OCI-LY7 (cell line): ENCODE results near the gene NKG7. TPM values are rescaled to one million over a fixed set of nuclear protein-coding genes. Genes with fewer than 3 reads are reported as not detected.

Experiments used
- BruUV-seq: library from RNA; stranded (reverse); fragments of 400-500 nt; replicated peaks from 2 replicates; lab custom pipeline; 2021; lab: Mats Ljungman, UMichigan
- CTCF ChIA-PET: fragments of 300-600 bp; sonication (Branson Sonifier 250); formaldehyde crosslinking; loops from one replicate; lab custom pipeline; 2022; ENCODE audit warnings: antibody characterized with exemption; ENCODE audit not compliant: unreplicated experiment; lab: Charles Lee
- POLR2A ChIA-PET: fragments of 300-600 bp; sonication (Branson Sonifier 250); formaldehyde crosslinking; loops from one replicate; lab custom pipeline; 2022; ENCODE audit warnings: antibody characterized with exemption; lab: Charles Lee
- DNase-seq: peaks from one replicate; pipeline ENCODE4 v3.0.0-alpha.2; 2015; ENCODE audit warnings: low spot score
- H2AFZ ChIP-seq: fragments of 200-600 bp; sonication (generic), shearing (Covaris generic); 2 replicates; pipeline ENCODE4 v1.6.1; 2014; ENCODE audit warnings: mild to moderate bottlenecking, antibody characterized with exemption, low read length, moderate library complexity
- H3K27ac ChIP-seq: fragments of 200-600 bp; sonication (generic); 2 replicates; pipeline ENCODE4 v1.5.1; 2014; ENCODE audit warnings: mixed run types, low read depth, mild to moderate bottlenecking, moderate library complexity, low read length, inconsistent platforms; ENCODE audit not compliant: poor library complexity, severe bottlenecking
- H3K36me3 ChIP-seq: fragments of 200-600 bp; sonication (generic); 2 replicates; pipeline ENCODE4 v1.6.1; 2014; ENCODE audit warnings: mild to moderate bottlenecking, antibody characterized with exemption, low read length, moderate library complexity, mixed read lengths; ENCODE audit not compliant: insufficient read depth
- H3K4me1 ChIP-seq: fragments of 200-600 bp; sonication (generic); 2 replicates; pipeline ENCODE4 v1.5.1; 2014; ENCODE audit warnings: mild to moderate bottlenecking, low read length; ENCODE audit not compliant: insufficient read depth, poor library complexity, severe bottlenecking
- H3K4me2 ChIP-seq: fragments of 200-600 bp; sonication (generic); 2 replicates; pipeline ENCODE4 v1.6.1; 2014; ENCODE audit warnings: mild to moderate bottlenecking, low read length
- H3K4me3 ChIP-seq: fragments of 200-600 bp; sonication (generic); 2 replicates; pipeline ENCODE4 v1.5.1; 2014; ENCODE audit warnings: mild to moderate bottlenecking, low read depth, low read length; ENCODE audit not compliant: poor library complexity, severe bottlenecking
- H3K79me2 ChIP-seq: fragments of 200-600 bp; sonication (generic); 2 replicates; pipeline ENCODE4 v1.6.1; 2016; ENCODE audit warnings: low read depth, mild to moderate bottlenecking, low read length, moderate library complexity, mixed read lengths; ENCODE audit not compliant: insufficient read depth
- H3K9me2 ChIP-seq: fragments of 200-600 bp; sonication (generic); 2 replicates; pipeline ENCODE4 v1.6.1; 2016; ENCODE audit warnings: mild to moderate bottlenecking, low read length, mixed read lengths; ENCODE audit not compliant: insufficient read depth
- H3K9me3 ChIP-seq: fragments of 200-600 bp; sonication (generic); 2 replicates; pipeline ENCODE4 v1.6.1; 2014; ENCODE audit warnings: mild to moderate bottlenecking, mixed run types, low read length, mixed read lengths
- H4K20me1 ChIP-seq: fragments of 200-600 bp; sonication (generic); 2 replicates; pipeline ENCODE4 v1.6.1; 2014; ENCODE audit warnings: mild to moderate bottlenecking, antibody characterized with exemption, low read length, moderate library complexity, mixed read lengths; ENCODE audit not compliant: insufficient read depth
- EZH2phosphoT487 ChIP-seq: fragments of 200-600 bp; sonication (generic); IDR thresholded peaks from 2 replicates; pipeline ENCODE4 v1.6.1; 2018; ENCODE audit warnings: low read depth, borderline replicate concordance, mild to moderate bottlenecking, mixed run types, antibody characterized with exemption, low read length, moderate library complexity, mixed read lengths
- intact Hi-C: fragments of 100-400 bp; cut with micrococcal nuclease; formaldehyde crosslinking; loops from one replicate; pipeline ENCODE4 v1.10.0; 2022; ENCODE audit not compliant: unreplicated experiment
- total RNA-seq, 2 experiments: library from RNA; depleted of rRNA in 1 of 2; stranded (reverse); fragments of >200 nt in 1 of 2; shearing (Covaris generic) in 1 of 2; gene quantifications; 2 replicates each; pipeline ENCODE4 v1.2.3, GENCODE V29; 2014 to 2022
- TF ChIP-seq, protein P1 (sequence below): fragments of 200-600 bp; sonication (generic); conservative IDR thresholded peaks from 2 replicates; pipeline ENCODE4 v1.5.1; 2014; ENCODE audit warnings: mild to moderate bottlenecking, antibody characterized with exemption, low read length, moderate library complexity, mixed read lengths

The NKG7 gene
- total RNA-seq, 2 experiments from 2014 or later, result not detected

- no peak for DNase-seq
- ChIA-PET POLR2A (no interaction called here), CTCF (no interaction called here)
- no peaks in the 10 kb centered on the region for H4K20me1 ChIP-seq
- intact Hi-C loops, result no loop called here
- no peak overlapping the region for H3K4me3 ChIP-seq
- no peak overlapping the region for H3K4me2 ChIP-seq
- BruUV-seq, result no TSS peak
- TF ChIP-seq, protein P1, sequence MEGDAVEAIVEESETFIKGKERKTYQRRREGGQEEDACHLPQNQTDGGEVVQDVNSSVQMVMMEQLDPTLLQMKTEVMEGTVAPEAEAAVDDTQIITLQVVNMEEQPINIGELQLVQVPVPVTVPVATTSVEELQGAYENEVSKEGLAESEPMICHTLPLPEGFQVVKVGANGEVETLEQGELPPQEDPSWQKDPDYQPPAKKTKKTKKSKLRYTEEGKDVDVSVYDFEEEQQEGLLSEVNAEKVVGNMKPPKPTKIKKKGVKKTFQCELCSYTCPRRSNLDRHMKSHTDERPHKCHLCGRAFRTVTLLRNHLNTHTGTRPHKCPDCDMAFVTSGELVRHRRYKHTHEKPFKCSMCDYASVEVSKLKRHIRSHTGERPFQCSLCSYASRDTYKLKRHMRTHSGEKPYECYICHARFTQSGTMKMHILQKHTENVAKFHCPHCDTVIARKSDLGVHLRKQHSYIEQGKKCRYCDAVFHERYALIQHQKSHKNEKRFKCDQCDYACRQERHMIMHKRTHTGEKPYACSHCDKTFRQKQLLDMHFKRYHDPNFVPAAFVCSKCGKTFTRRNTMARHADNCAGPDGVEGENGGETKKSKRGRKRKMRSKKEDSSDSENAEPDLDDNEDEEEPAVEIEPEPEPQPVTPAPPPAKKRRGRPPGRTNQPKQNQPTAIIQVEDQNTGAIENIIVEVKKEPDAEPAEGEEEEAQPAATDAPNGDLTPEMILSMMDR, result no peak
- TF ChIP-seq EZH2phosphoT487, result no peak
- H2AFZ ChIP-seq, result no peak overlapping the region
- no peaks in the 10 kb centered on the region for H3K36me3 ChIP-seq
- no peaks in the 10 kb centered on the region for H3K79me2 ChIP-seq
- no peaks in the 10 kb centered on the region for H3K9me3 ChIP-seq
- H3K27ac ChIP-seq, result no peak overlapping the region
- H3K4me1 ChIP-seq, result peaks cover 5% of the 10 kb centered on the region
- no peaks in the 10 kb centered on the region for H3K9me2 ChIP-seq
These were observed 14.5 kb upstream of the NKG7 start for GRCh38 chr19:51386882-51387520.

- Histone ChIP-seq H3K4me1 (no peaks in the 10 kb centered on the region), H3K9me3 (peaks cover 4% of the 10 kb centered on the region; the same call in 1 of the 2 replicates), H3K4me3 (no peak overlapping the region), H3K9me2 (no peaks in the 10 kb centered on the region), H4K20me1 (no peaks in the 10 kb centered on the region), H3K27ac (no peak overlapping the region), H3K79me2 (no peaks in the 10 kb centered on the region), H3K4me2 (no peak overlapping the region), H2AFZ (no peak overlapping the region), H3K36me3 (no peaks in the 10 kb centered on the region)
- no peak for TF ChIP-seq EZH2phosphoT487
- TF ChIP-seq, protein P1, result no peak
- intact Hi-C loops, result no loop called here
- DNase-seq, result no peak
- POLR2A ChIA-PET, result no interaction called here
- CTCF ChIA-PET, result no interaction called here
- no TSS peak for BruUV-seq
These were observed 9.6 kb upstream of the NKG7 start for GRCh38 chr19:51382004-51382403.

GRCh38 chr19:51380379-51380778 lies 7.9 kb upstream of the NKG7 start:
- H3K9me3 ChIP-seq, result peaks cover 4% of the 10 kb centered on the region; the same call in 1 of the 2 replicates
- no peaks in the 10 kb centered on the region for H3K4me1 ChIP-seq
- H3K4me2 ChIP-seq, result no peak overlapping the region
- no peaks in the 10 kb centered on the region for H4K20me1 ChIP-seq
- no peak for DNase-seq
- H3K79me2 ChIP-seq, result no peaks in the 10 kb centered on the region
- no peak for TF ChIP-seq EZH2phosphoT487
- TF ChIP-seq, protein P1, result no peak
- BruUV-seq, result no TSS peak
- intact Hi-C loops, result no loop called here
- H3K27ac ChIP-seq, result no peak overlapping the region
- no peak overlapping the region for H2AFZ ChIP-seq
- H3K4me3 ChIP-seq, result no peak overlapping the region
- no peaks in the 10 kb centered on the region for H3K36me3 ChIP-seq
- ChIA-PET CTCF (no interaction called here), POLR2A (no interaction called here)
- no peaks in the 10 kb centered on the region for H3K9me2 ChIP-seq
